ENCODE measurements around the gene ZBED4.

DNA sequence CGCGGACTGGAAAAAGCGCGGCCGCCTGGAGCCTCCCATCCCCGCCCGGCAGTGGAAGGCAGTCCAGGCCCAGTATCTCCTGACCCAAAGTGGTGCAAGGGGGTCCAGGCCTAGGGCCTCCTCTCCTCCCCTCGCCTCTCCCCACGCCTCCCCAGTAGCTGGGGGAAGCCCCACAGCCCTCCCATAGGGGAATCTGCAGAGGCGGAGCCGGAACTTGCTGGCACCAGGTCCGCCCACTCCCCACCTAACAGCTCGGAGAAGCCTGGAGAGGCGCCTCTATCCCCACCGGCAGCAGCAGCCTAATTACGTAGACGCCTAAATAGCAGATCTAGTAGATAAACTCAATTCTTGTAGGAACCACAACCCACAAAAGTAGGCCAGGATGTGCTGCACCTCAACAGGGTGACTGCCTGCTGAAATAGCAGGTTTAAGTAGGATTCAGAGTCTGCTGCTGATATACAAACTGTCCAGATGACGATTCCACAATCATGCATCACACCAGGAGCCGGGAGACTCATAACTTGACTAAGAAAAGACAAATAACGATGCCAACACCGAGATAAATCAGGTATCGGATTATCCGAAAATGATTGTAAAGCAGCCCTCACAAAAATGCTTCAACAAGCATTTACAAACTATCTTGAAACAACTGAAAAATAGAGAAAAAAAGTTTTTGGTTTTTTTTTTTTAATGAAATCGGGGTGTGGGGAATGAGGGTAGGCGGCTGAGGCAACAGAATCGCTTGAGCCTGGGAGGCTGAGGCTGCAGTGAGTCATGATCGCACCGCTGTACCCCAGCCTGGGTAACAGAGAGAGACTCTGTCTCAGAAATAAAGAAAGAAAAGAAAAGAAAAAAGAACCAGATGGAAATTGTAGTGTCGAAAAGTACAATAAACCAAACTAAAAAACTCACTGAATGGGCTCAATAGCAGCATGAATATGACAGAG is 14.6 kb upstream of the ZBED4 start:
- TF ChIP-seq YY1 (IDR thresholded peaks at IDR 0.05; ENCODE audit: insufficient read depth, insufficient read length) (no peak), SUZ12 (IDR thresholded peaks at IDR 0.05; ENCODE audit: extremely low read depth, insufficient read depth, insufficient read length) (no peak)
